Mononuclear cell (primary cell): ENCODE measurements around the gene MLIP. TPM values are rescaled to one million over a fixed set of nuclear protein-coding genes. Genes with fewer than 3 reads are reported as not detected.
"Not testable (repeated sequence)": the region's sequence is repeated elsewhere in the genome, so short reads cannot be mapped to it uniquely, and the experiment has no call there.

Experiments used
- H3K27me3 ChIP-seq: 2 replicates; pipeline ENCODE4 v1.6.0; 2011; ENCODE audit warnings: low read length, control low read depth; ENCODE audit not compliant: insufficient read depth
- H3K4me1 ChIP-seq: 2 replicates; pipeline ENCODE4 v1.5.1; 2011; ENCODE audit warnings: mild to moderate bottlenecking, low read length, control low read depth; ENCODE audit not compliant: insufficient read depth
- H3K4me3 ChIP-seq: 2 replicates; pipeline ENCODE4 v1.5.1; 2011; ENCODE audit warnings: mild to moderate bottlenecking, low read length, moderate library complexity
- H3K9me3 ChIP-seq: 2 replicates; pipeline ENCODE4 v1.5.1; 2011; ENCODE audit warnings: low read depth, mild to moderate bottlenecking, control low read depth, low read length
- total RNA-seq: library from RNA; depleted of rRNA; stranded (reverse); fragments of >200 nt; gene quantifications from one replicate; pipeline ENCODE4 v1.2.3, GENCODE V29; 2012

Gene MLIP
- total RNA-seq, 1 donor: not detected

GRCh38 chr6:54203474-54204035 is 92.3 kb downstream of the MLIP start:
- not testable (repeated sequence) for H3K4me1 ChIP-seq, H3K9me3 ChIP-seq, H3K27me3 ChIP-seq, H3K4me3 ChIP-seq

GRCh38 chr6:54204921-54205591 is 93.8 kb downstream of the MLIP start:
- no peaks in the 10 kb centered on the region for H3K9me3 ChIP-seq
- H3K27me3 ChIP-seq: no peaks in the 10 kb centered on the region
- H3K4me1 ChIP-seq: no peaks in the 10 kb centered on the region
- no peak overlapping the region for H3K4me3 ChIP-seq

GRCh38 chr6:54206510-54206909 is 95.3 kb downstream of the MLIP start:
- Histone ChIP-seq H3K4me3 (no peak overlapping the region), H3K4me1 (no peaks in the 10 kb centered on the region), H3K27me3 (no peaks in the 10 kb centered on the region), H3K9me3 (no peaks in the 10 kb centered on the region)

GRCh38 chr6:54209983-54210382 is 98.7 kb downstream of the MLIP start:
- not testable (repeated sequence) for H3K4me1 ChIP-seq, H3K4me3 ChIP-seq, H3K27me3 ChIP-seq, H3K9me3 ChIP-seq

- Histone ChIP-seq H3K9me3 (no peaks in the 10 kb centered on the region), H3K4me1 (no peaks in the 10 kb centered on the region), H3K4me3 (no peak overlapping the region)
Observed at GRCh38 chr6:54214286-54214685, 103.0 kb downstream of the MLIP start.

GRCh38 chr6:54216336-54216735 is 105.1 kb downstream of the MLIP start:
- Histone ChIP-seq H3K4me1 (no peaks in the 10 kb centered on the region), H3K4me3 (no peak overlapping the region), H3K9me3 (no peaks in the 10 kb centered on the region), H3K27me3 (no peaks in the 10 kb centered on the region)

More at GRCh38 chr6:54214286-54214685, 103.0 kb downstream of the MLIP start:
- H3K27me3 ChIP-seq: no peaks in the 10 kb centered on the region

- no peak overlapping the region for H3K4me3 ChIP-seq
- H3K9me3 ChIP-seq: no peaks in the 10 kb centered on the region
- H3K27me3 ChIP-seq: no peaks in the 10 kb centered on the region
- H3K4me1 ChIP-seq: no peaks in the 10 kb centered on the region
Observed at GRCh38 chr6:54217018-54217417, 105.8 kb downstream of the MLIP start.

GRCh38 chr6:54222217-54222616 is 111.0 kb downstream of the MLIP start:
- Histone ChIP-seq H3K9me3 (no peaks in the 10 kb centered on the region), H3K4me3 (no peak overlapping the region), H3K27me3 (no peaks in the 10 kb centered on the region), H3K4me1 (no peaks in the 10 kb centered on the region)

GRCh38 chr6:54232703-54233102 is 121.5 kb downstream of the MLIP start:
- Histone ChIP-seq H3K27me3 (no peaks in the 10 kb centered on the region), H3K4me3 (no peak overlapping the region), H3K4me1 (no peaks in the 10 kb centered on the region), H3K9me3 (no peaks in the 10 kb centered on the region)

- no peaks in the 10 kb centered on the region for H3K27me3 ChIP-seq
- H3K4me1 ChIP-seq: no peaks in the 10 kb centered on the region
- H3K9me3 ChIP-seq: no peaks in the 10 kb centered on the region
- no peak overlapping the region for H3K4me3 ChIP-seq
Observed at GRCh38 chr6:54234539-54234938, 123.3 kb downstream of the MLIP start.

- Histone ChIP-seq H3K27me3 (no peaks in the 10 kb centered on the region), H3K4me3 (no peak overlapping the region), H3K9me3 (no peaks in the 10 kb centered on the region), H3K4me1 (no peaks in the 10 kb centered on the region)
Observed at GRCh38 chr6:54236984-54237383, 125.7 kb downstream of the MLIP start.

GRCh38 chr6:54238396-54238795 is 127.2 kb downstream of the MLIP start:
- Histone ChIP-seq H3K4me3 (no peak overlapping the region), H3K9me3 (no peaks in the 10 kb centered on the region), H3K4me1 (no peaks in the 10 kb centered on the region), H3K27me3 (no peaks in the 10 kb centered on the region)

GRCh38 chr6:54243699-54244098 is 132.5 kb downstream of the MLIP start:
- H3K9me3 ChIP-seq: no peaks in the 10 kb centered on the region
- H3K4me3 ChIP-seq: no peak overlapping the region
- H3K27me3 ChIP-seq: no peaks in the 10 kb centered on the region
- H3K4me1 ChIP-seq: no peaks in the 10 kb centered on the region

GRCh38 chr6:54244430-54244829 is 133.2 kb downstream of the MLIP start:
- no peak overlapping the region for H3K4me3 ChIP-seq
- H3K27me3 ChIP-seq: no peaks in the 10 kb centered on the region
- no peaks in the 10 kb centered on the region for H3K4me1 ChIP-seq
- no peaks in the 10 kb centered on the region for H3K9me3 ChIP-seq

GRCh38 chr6:54245265-54245664 is 134.0 kb downstream of the MLIP start:
- no peaks in the 10 kb centered on the region for H3K27me3 ChIP-seq
- H3K4me1 ChIP-seq: no peaks in the 10 kb centered on the region
- H3K4me3 ChIP-seq: no peak overlapping the region
- H3K9me3 ChIP-seq: no peaks in the 10 kb centered on the region

- Histone ChIP-seq H3K4me1 (no peaks in the 10 kb centered on the region), H3K9me3 (no peaks in the 10 kb centered on the region), H3K27me3 (no peaks in the 10 kb centered on the region), H3K4me3 (no peak overlapping the region)
Observed at GRCh38 chr6:54248319-54248718, 137.1 kb downstream of the MLIP start.
